ENCODE measurements around the gene DIPK1B. TPM values are rescaled to one million over a fixed set of nuclear protein-coding genes. Genes with fewer than 3 reads are reported as not detected.

The DIPK1B gene
- total and polyA plus RNA-seq, 8 donors = 4.3 to 32.3 (median 6.5) TPM

DNA sequence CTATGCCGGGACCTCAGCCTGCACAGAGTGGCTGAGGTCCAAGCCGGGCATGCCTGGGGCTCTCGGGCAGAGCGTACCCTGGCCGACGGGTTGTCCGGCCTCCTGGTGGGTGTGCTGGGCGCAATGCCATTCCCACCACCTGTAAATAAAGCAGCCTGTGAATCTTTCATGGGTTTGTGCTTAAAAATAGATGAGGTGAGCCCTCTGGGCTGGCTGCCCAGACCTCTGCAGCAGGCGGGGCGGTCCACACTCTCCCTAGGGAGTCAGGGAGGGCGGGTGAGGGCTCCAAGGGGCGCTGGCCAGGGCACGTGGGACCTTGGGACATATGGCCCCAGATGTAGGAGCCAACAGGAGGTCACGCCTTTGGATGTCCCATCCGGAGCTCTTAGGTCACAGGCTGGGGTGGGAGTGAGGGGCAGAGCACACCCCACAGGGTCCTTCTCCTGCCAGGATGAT, 21.5 kb upstream of the DIPK1B start:
- 12 to 15% methylated on average over 15 of the region's 15 CpGs for WGBS, 2 donors
- no peak for TF ChIP-seq CTCF (IDR thresholded peaks at IDR 0.05)
- FAIRE-seq = no peak
- no peaks in the 10 kb centered on the region for H3K36me3 ChIP-seq
- intact Hi-C loops (cut with DNase I) = no loop called here
- ATAC-seq = peak in 3 of 4 donors; percentile 3 to 27 (median 5)
- DNase-seq = peak in 5 of 6 donors; percentile 79 to 91 (median 84)
- no peaks in the 10 kb centered on the region for H3K27me3 ChIP-seq
- H3K27ac ChIP-seq = peak overlapping the region; percentile 51 to 91 (median 80)
- peaks cover 55 to 77% (median 56%) of the 10 kb centered on the region in 3 donors for H3K4me1 ChIP-seq
- H3K9me3 ChIP-seq = no peaks in the 10 kb centered on the region
- no peak overlapping the region for H3K4me3 ChIP-seq

- TF ChIP-seq CTCF (IDR thresholded peaks at IDR 0.05) = no peak
- Histone ChIP-seq H3K4me3 (no peak overlapping the region), H3K9me3 (no peaks in the 10 kb centered on the region), H3K27ac (peak overlapping the region in 2 of 4 donors; percentile 86 to 91), H3K4me1 (peaks cover 62 to 82% (median 63%) of the 10 kb centered on the region in 3 donors), H3K36me3 (no peaks in the 10 kb centered on the region), H3K27me3 (no peaks in the 10 kb centered on the region)
- no peak for ATAC-seq
- peak in 5 of 6 donors; percentile 32 to 78 (median 36) for DNase-seq
- intact Hi-C loops (cut with DNase I) = no loop called here
- WGBS, 2 donors = 80 to 82% methylated on average over 27 to 29 of the region's 29 CpGs
- no peak for FAIRE-seq
Observed at GRCh38 chr9:136691316-136692184, 20.8 kb upstream of the DIPK1B start.

DNA sequence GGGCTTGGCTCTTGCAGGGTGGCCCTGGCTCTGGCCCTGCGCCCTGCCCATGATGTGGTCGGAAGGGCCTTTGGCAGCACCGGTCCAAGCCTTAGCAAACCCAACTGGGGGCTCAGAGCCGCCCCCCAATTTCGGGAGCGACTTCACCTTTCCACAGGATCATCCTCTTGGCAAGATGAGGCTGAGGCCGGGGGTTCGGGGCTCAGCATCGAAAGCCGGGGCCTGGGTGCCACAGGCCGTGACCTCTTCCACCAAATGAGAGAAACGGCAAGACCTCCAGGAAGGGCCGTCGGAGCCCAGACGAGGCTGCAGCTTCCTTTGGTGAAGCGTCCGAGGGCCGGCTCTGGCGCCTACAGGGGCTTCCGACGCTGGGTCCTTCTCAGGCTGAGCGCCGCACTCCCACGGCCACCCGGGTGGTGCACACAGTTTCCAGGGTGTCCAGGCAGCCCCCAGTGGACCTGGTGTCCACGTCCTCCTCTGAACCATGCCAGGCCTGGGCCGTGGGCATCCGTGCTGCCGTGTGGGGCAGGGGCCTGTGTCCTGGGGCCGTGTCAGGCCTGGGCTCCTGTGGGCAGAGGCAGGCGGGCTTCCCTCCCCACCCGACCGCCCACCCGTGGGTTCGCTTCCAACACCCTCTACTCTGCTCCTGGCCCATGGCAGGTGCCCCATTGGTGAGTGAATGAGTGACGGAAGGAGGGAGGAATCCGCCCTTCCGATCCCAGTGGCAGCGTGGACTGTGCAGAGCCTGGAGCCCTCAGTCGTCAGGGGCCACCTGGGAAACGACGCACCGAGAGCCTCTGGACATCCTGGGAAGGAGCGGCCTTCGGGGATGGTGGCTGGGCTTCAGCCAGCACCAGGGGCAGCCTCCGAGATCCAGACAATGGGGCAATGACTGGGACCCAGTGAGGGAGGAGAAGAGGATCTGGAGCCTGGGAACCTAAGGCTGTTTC, 19.9 kb upstream of the DIPK1B start:
- intact Hi-C loops (cut with DNase I) = no loop called here
- peak in 5 of 6 donors; percentile 26 to 85 (median 58) for DNase-seq
- peaks cover 67 to 86% (median 67%) of the 10 kb centered on the region in 3 donors for H3K4me1 ChIP-seq
- no peaks in the 10 kb centered on the region for H3K27me3 ChIP-seq
- no peak for FAIRE-seq
- TF ChIP-seq CTCF (IDR thresholded peaks at IDR 0.05) = no peak
- H3K36me3 ChIP-seq = no peaks in the 10 kb centered on the region
- WGBS, 2 donors = 88 to 90% methylated on average over 40 to 46 of the region's 46 CpGs
- H3K27ac ChIP-seq = peak overlapping the region; percentile 74 to 91 (median 90)
- no peaks in the 10 kb centered on the region for H3K9me3 ChIP-seq
- no peak for ATAC-seq
- H3K4me3 ChIP-seq = no peak overlapping the region

DNA sequence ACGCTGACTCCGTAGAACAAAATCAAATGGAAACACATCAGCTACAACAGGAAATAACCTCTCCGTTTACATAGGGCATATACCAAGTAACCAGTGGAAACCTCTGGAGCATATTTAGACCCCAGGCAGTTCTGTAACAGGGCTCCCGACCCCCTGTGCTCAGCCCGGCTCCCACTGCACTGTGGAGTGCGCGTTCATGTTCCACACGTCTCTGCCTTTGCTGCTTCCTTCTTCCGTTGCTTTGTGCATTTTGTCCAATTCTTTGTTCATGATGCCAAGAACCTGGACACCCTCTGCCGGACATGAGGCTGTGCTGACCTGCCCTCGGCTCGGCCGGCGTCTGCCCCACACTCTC, 19.3 kb upstream of the DIPK1B start:
- Histone ChIP-seq H3K36me3 (no peaks in the 10 kb centered on the region), H3K27ac (peak overlapping the region; percentile 74 to 91 (median 90)), H3K27me3 (no peaks in the 10 kb centered on the region), H3K4me1 (peaks cover 68 to 89% (median 69%) of the 10 kb centered on the region in 3 donors), H3K4me3 (no peak overlapping the region), H3K9me3 (no peaks in the 10 kb centered on the region)
- DNase-seq = no peak
- ATAC-seq = no peak
- WGBS, 2 donors = 77% methylated on average over 14 of the region's 14 CpGs
- TF ChIP-seq CTCF (IDR thresholded peaks at IDR 0.05) = no peak
- intact Hi-C loops (cut with DNase I) = no loop called here
- FAIRE-seq = no peak

Data from pancreas (tissue), 10 donors.